NK-92 treated with Interleukin-12 subunit alpha and Interleukin-12 subunit beta, amount 100 ng/mL, for 24 hours (cell line): Measurements from ENCODE around the gene ERBB2.
"Not testable (repeated sequence)": the region's sequence is repeated elsewhere in the genome, so short reads cannot be mapped to it uniquely, and the experiment has no call there.

Experiments used
- DNase-seq: peaks from one replicate; lab custom pipeline; 2025; lab: John Stamatoyannopoulos, UW

ERBB2 gene

DNA sequence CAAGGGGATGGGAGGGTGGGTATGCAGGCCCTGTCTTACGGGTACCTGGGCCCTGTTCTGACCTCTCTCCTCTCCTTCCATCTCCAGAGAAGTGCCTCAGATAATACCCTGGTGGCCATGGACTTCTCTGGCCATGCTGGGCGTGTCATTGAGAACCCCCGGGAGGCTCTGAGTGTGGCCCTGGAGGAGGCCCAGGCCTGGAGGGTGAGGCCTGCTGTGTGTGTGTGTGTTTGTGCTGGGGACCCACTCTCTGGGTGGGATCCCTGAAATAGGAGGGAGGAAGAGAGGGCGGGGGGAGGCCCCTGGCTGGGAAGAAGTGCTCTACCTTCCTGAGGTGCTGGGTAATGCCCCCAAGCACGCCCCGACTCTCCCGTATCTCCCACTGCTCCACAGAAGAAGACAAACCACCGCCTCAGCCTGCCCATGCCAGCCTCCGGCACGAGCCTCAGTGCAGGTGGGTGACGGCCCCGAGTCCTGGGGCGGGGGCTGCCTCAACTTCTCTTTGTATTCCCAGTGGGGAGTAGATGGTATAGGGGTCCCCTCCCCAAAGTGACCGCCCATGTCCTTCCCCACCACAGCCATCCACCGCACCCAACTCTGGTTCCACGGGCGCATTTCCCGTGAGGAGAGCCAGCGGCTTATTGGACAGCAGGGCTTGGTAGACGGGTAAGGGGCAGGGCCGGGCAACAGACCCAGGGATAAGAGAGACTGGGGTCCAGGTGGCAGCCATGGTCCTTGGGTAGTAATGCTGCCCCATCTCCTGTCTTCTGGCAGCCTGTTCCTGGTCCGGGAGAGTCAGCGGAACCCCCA is 45.7 kb downstream of the ERBB2 start:
- no peak for DNase-seq

DNA sequence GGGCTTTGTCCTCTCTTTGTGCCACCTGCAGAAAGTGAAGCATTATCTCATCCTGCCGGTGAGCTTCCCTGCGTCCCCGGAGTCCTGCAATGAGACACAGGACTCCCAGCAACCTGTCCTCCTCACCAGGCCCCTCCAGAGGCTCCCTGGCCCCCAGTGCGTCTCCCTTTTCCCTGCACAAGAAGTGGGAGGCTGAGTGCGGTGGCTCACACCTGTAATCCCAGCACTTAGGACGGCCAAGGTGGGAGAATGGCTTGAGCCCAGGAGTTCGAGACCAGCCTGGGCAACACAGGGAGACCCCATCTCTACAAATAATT is 46.2 kb downstream of the ERBB2 start:
- no peak for DNase-seq

DNA sequence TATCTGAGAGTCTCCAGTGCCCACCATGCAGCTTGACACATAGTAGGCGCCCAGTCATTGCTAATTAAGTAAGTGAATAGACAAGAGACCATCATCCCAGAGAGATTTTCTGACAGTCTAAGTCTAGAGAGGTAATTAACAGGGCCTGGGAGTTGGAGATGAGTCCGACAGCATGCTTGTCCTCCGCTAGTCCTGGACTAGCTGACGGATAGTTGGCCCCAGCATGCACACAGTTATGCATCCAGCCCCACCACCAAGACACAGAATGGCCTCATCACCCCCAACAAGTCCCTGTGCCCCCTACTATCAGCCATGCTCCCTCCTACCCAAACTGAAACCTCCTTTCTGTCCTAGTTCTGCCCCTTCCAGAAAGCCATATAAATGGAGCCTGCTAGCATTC is 47.9 kb downstream of the ERBB2 start:
- no peak for DNase-seq

DNA sequence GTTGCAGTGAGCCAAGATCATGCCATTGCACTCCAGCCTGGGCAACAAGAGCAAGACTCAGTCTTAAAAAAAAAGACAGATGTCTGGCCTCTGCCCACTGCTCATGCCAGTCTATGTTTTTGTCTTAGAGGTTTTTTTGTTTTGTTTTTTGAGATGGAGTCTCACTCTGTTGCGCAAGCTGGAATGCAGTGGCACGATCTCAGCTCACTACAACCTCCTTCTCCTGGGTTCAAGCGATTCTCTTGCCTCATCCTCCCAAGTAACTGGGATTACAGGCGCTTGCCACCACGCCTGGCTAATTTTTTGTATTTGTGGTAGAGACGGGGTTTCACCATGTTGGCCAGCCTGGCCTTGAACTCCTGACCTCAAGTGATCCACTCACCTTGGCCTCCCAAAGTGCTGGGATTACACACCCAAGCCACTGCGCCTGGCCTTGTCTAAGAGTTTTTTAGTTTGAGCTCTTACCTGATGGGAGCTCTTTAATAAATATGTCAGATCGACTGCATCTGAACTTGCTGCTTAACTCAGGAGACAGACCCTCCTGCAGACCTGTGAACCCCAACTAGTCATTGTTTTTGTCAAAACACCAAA is 48.7 kb downstream of the ERBB2 start:
- not testable (repeated sequence) for DNase-seq

DNA sequence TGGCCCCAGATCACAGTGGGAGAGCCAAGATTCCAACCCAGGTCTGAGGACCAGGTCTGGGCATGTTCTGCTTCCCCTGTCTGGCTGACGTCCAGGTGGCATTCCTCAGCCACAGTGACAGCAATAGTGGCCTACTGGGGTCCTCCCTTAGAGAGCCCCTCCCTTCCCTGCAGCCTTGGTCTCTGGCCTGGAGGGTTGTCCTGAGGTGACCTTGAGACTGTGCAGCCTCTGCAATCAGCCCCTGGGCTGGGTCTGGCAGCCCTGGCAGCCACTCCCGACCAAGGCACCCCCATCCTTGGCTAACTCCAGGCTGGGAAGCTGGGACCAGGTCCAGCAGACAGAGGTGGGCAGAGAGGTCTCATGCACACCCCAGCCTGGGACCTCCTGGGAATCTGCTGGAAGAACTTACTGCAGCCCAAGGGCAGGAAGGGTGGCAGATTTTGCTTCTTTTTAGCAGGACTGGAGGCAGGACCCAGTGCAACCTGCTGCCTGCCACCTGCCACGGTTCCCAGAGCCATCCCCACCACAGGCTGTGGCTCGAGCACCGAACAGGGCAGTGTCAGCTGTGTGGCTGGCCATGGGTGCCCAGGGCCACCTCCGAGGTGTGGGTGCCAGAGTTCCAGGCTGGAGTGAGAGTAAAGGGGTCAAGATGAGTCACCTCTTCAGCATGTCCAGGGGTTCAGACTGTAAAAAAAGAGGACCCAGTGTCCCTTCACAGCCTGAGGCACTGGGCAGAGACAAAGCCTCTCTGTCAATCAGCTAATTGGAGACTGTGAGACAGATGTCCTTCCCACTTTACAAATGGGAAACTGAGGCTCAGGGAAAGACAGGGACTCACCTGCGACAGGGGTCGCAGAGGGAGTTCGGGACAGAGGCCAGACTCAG is 50.5 kb downstream of the ERBB2 start:
- no peak for DNase-seq

DNA sequence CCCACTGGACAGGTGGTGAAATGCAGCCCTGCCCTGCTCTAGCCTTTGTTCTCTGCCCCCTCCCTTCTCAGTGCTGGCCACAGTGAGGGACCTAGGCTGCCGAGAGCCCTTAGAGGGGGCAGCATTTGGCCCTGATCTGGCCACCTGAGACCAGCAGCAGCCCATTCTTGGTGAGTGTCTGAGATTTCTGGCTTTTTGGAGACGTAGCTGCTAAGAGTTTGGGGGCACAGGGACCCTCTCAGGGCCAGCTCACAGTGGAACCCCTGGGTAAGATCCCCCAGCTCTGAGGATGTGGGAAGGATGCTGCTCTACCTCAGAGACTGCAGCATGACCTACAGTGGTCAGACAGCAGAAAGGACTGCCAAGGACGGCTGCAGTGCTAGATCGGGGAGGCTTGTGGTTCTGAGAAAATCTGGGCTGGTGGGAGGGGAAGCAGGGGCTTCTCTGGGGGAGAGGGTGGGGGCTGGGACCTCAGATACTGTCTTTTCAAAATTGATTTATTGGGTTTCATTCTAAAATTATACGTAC is 51.2 kb downstream of the ERBB2 start:
- no peak for DNase-seq

DNA sequence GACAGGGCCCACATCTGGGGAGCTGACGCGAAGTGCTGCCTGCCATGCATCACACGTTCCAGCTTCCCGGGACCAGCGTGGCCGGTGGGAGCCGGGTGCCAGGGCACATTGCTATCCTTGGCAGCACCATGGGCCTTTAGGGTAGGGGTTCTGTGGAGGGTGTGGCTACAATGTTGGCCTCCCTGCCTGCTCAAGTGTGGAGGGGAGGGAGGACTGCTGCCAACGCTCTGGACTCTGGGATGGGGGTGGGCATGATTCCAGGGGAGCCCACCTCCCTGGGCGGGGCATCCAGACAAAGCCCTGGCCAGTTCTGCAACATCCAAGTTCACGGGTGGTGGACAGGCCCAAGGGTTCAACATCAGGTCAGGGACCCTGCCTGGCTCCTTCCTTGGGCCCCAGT is 51.8 kb downstream of the ERBB2 start:
- no peak for DNase-seq

DNA sequence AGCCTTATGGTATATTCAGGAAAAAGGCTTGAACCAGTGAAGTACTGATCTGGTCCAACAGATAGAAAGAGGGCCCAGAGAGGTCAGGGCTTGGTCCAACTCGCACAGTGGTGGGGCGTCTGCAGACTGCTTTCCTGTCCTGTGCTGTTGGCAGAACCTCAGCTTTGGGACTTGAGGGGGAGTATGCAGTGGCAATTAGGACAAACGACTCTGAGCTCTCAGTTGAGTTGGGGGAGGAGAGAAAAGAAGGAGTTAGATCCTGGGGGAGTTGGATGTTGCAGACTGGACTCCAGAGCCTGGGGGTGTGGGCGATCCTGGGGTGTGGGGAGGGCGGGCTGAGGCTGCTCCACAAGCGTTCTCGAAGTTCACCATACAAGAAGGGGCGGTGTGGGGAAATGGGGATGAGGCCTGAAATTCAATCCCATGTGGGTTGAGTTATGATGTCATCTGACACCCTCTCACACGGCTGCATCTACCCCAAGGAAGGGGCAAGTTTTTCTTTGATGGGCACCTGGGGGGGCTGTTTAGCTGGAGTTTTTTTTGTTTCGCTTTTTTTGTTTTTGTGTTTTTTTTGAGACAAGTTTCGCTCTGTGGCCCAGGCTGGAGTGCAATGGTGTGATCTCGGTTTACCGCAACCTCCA is 52.5 kb downstream of the ERBB2 start:
- DNase-seq, result no peak

DNA sequence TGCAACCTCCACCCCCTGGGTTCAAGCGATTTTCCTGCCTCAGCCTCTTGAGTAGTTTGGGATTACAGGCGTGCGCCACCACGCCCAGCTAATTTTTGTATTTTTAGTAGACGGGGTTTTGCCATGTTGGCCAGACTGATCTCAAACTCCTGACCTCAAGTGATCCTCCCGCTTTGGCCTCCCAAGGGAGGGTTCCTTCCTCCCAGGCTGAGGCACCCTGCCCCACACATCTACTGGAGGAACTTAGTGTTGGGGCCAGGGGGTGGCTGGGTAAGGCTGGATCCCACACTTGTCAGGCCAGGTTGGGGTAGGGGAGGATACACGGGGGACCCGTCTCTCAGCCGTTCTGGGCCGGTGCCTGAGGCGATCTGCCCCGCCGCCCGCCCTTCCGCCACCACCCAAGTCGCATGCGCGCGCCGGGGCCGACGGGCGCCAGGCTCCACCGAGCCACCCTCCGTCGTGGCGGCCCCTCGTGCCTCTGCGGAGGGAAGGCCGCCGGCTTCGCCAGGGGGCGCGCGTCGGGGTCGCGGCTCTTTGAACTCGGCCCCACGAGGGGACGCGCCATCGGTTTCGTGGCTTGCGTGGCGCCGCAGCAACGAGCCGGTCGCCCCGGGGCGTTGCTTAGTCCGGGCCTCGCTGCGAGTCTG is 53.8 kb downstream of the ERBB2 start:
- DNase-seq, result peak; percentile 84

DNA sequence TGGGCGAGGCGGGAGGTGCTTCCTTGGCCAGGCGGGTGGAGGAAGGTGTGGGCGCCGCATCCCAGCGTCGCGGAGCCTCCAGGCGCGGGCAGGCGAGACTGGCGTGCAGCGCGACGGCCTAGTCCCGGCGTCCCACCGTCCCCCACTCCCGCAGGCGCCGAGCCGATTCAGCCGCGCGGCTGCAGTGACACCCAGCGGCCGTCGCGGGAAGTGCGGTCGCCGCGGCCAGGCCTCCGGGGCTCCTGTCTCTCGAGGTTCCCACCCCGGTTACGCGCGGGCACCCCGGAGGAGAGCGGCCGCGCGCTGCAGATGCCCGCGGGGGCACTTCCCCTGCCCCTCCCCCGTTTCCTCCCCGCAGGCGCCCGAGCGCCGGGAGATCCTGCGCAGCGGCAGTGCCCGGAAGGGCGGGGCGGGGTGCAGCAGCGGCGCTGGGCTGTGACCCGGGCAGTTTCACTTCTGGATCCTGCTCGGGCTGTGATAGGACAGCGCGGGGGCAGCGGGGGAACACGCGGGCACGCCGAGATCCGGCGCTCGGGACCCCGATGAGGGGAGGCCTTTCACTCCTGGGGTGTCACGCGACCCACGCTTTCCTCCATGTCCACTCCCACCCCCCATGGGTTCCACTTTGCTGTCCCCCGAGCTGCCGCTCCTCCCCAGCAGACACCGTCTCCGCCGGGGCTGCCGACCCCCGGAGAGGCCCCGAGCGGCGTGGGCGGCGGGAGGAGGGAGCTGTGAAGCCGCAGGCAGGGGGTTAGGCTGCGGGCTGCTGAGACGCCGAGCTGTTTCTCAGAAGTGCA is 54.5 kb downstream of the ERBB2 start:
- DNase-seq, result peak; percentile 98

DNA sequence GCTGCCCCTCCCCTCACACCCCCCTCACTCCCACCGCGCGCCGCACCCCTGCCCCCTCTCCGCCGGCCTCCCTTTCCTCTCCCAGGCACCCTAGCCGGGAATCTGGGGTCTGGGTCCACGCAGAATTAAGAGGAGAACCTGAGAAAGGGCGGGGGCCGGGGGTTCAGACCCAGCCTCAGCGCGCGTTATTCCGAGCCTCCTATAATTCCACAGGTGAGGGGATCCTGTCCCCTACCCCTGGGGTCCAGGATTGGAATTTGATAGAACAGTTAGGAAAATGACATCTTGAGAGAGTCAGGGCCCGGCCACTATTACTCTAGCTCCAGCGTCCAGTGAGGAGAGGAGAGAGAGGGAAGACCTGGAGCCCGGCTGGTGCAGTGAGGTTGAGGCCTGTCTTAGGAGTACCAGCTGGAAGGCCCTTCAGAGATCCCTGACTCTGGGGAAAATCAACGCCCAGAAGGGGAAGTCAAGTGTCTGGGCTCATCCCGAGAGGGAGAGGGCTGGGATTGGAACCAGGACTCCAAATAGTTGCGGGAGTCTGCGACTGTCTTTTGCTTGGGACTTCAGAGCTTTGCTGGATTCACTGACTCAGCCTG is 55.2 kb downstream of the ERBB2 start:
- no peak for DNase-seq

DNA sequence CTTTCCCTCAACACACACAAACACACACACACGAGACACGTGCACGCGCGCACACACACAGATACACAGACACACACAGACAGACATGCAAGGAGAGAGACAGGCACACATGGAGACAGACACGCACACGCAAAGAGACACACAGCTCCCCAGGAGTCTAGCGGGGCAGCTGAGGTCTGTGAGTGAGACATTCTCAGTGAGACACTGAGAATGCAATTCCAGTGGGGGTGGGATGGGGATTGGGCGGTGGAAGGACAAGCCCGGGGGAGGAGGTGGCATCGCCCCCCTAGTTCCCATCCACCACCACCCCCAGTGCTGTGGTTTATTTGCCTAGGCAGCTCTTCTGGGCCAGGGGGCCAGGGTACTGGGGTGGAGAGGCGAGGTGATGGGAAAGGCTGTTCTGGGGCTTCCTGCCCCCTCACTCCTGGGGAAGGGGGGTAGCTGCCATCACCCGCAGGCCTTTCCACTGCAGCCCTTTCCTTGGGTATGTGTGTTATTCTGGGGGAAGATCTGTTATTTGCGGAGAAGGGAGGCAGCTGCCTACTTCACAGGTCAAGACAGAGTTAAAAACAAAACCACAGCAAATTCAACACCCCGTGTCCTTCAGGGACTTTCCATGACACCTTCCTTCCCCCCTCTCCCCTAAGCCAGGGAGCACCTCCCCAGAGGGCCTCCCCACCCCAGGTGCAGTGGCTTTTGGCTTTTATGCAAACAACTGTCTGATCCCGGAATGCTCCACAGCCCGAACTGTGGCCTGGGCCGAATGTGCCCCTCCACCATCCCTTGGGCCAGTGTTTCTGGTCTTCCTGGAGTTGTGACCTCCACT is 55.9 kb downstream of the ERBB2 start:
- DNase-seq, result peak; percentile 73

DNA sequence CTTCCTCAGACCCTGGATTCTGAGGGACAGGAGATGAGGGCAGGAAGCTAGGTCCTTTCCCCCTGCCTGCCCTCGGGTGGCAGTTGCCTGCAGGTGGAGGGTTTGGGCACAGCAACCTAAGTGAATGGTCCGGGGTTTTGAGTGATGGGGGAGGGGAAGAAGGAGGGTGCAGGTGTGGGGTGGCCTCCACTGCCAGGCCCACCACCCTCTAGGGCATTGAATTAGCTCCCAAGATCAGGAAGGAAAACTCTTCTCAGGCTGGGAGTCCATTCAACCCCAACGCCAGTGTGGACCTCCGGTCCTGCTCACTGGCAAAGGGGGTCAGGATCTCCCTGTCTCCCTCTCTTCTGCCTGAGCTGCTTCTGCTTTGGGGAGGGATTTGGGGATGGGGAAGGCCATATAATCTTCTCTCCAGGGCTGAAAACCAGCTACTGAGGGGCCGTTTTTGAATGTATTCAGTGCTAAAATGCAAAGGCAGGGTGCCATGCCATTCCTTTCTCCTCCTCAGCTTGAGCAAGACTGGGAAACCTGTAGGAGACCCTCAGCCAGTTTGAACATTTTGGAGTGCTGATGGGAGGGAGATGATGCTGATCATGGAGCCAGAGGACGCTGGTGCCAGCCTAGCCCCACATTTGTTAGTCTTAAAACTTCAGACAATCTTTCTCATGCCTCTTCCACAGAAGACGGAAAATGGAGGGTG is 56.7 kb downstream of the ERBB2 start:
- peak; percentile 56 for DNase-seq

DNA sequence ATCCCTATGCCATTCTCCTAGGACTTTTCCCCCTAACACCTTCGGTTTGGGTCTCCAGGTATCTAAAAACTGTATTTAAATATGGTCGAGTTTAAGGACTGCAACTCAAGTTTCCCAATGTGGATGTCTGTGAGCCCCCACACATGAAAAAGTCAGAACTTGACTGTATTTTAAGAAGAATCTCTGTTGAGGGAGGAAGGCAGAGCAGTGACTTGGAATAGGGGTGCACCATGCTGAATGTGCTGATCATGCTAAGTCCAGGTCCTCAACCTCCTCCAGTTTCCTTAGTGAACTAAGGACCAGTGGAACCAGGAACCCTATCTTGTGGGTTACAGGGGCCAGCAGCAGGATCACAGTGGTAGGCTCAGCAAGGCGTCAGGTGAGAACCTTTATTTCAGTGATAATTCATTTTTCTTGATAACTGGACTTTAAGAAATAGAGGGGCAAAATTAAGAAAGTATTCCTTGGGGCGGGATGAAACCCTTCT is 57.4 kb downstream of the ERBB2 start:
- DNase-seq, result no peak

DNA sequence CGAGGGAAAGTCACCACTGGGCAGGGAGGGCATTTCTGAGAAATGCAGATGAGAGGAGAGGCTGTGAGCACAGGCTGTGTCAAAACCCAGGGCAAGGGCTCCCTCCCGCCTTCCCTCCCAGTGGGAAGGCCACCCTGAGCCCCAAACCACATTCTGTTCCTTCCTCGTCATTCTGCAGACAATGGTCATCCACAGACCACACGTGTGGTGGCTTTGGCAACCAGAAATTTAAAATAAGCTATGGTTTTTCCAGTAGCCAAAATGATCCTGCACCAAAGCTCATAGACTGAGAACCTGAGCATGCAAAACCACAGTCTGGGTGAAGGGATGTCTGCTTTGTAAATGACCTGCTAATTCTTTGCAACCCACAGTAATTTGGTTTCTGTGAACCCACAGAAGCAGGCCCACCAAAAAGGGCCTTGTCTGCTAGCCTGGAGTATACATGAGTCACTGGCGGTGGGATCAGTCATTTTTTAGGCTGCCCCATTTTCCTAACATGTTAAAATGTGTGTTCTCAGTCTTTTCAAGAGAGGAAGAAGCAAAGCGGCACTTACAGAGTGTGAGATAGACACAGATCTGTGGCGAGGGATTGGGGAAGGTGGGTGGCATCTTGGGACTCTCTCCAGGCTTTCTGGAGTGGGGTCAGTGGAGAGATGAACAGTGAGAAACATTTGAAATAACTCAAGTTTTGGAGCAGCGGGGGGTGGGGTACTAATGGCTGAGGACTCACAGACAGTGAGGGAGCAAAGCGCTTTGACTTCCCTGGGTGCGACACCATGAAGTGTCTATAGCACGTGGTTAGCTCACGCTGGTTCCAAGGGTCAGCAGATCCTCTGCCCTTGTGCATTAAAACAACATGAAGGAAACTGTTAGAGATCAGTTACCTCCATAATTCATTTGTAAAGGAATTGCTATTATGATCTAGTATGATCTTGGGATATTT is 58.3 kb downstream of the ERBB2 start:
- DNase-seq, result peak; percentile 83

DNA sequence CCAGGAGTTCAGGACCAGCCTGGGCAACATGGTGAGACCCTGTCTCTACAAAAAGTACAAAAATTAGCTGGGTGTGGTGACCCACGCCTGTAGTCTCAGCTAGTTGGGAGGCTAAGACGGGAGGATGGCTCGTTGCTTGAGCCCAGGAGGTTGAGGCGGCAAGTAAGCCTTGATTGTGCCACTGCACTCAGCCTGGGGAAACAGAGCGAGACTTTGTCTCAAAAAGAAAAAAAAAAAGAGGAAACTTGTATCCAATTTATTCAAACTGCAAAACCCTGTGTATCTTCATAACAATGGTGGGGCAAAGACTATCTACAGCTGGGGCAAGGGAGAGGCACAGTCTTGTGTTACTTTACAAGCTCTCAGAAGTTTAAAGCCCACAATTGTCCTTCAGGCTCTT is 59.3 kb downstream of the ERBB2 start:
- no peak for DNase-seq

DNA sequence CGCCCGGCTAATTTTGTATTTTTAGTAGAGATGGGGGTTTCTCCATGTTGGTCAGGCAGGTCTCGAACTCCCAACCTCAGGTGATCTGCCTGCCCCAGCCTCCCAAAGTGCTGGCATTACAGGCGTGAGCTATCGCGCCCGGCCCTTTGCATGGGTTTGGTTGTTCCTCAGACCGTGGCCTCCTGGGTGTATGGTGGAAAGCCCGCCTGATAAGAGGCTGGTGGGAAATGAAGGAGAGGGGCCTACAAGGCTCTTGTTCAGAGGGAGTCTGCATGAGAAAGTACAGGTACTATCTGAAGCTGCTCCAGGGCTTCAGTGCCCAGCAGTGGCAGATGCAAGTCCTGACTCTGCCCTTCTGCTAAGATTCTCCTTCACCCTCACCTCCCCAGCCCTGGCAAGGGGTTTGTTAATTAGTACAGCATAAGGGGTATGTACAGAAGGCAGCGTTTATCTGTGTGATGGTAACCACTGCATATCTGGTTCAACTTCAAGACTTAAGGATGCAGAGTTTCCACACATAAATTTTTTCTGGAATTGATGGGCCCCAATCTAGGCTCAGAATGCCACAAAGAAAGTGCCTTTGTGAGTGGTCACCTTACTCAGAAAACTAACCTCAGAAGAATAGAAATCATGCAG is 62.1 kb downstream of the ERBB2 start:
- no peak for DNase-seq
